Activated naive CD4-positive, alpha-beta T cell treated with anti-CD3 and anti-CD28 coated beads, Interleukin-2, amount 50 U/mL, for 72 hours (primary cell): ENCODE measurements around the gene SULT1C2. TPM values are rescaled to one million over a fixed set of nuclear protein-coding genes. Genes with fewer than 3 reads are reported as not detected.
"Not testable (repeated sequence)": the region's sequence is repeated elsewhere in the genome, so short reads cannot be mapped to it uniquely, and the experiment has no call there.

Experiments
- ATAC-seq, 2 donors: fragments of 150-1000 bp; cut with Tn5 transposase; 2 replicates each; pipeline ENCODE4 v1.10.0; 2021; ENCODE audit warnings: mild to moderate bottlenecking in 2 of 2, moderate library complexity in 2 of 2
- DNase-seq, 2 donors: peaks; one replicate each; pipeline ENCODE4 v3.0.0; 2021 to 2022; ENCODE audit warnings: low spot score in 2 of 2
- H3K27ac Mint-ChIP-seq, 2 donors: one replicate each; pipeline ENCODE4 v1.8.0; 2022; ENCODE audit warnings: mild to moderate bottlenecking in 2 of 2, mixed read lengths in 2 of 2
- H3K36me3 Mint-ChIP-seq, 2 donors: one replicate each; pipeline ENCODE4 v1.8.0; 2022; ENCODE audit warnings: mixed read lengths in 2 of 2
- H3K9me3 Mint-ChIP-seq, 2 donors: one replicate each; pipeline ENCODE4 v1.8.0; 2022; ENCODE audit warnings: mixed read lengths in 2 of 2
- total RNA-seq, 2 donors: library from RNA; stranded (reverse); gene quantifications; one replicate each; pipeline ENCODE4 v1.2.3, GENCODE V29; 2022

Gene SULT1C2
- total RNA-seq, 2 donors from 2014 or later, result not detected

- H3K27ac Mint-ChIP-seq, result no peak overlapping the region
- DNase-seq, result no peak
- no peaks in the 10 kb centered on the region for H3K36me3 Mint-ChIP-seq
- H3K9me3 Mint-ChIP-seq, result no peaks in the 10 kb centered on the region
- ATAC-seq, result no peak
Observed at GRCh38 chr2:108324531-108325255, 36.0 kb downstream of the SULT1C2 start.

GRCh38 chr2:108325756-108326155 is 37.1 kb downstream of the SULT1C2 start:
- no peaks in the 10 kb centered on the region for H3K36me3 Mint-ChIP-seq
- H3K27ac Mint-ChIP-seq, result peak overlapping the region in 1 of 2 donors; percentile 26
- H3K9me3 Mint-ChIP-seq, result peaks cover 0 to 4% of the 10 kb centered on the region in 2 donors
- no peak for DNase-seq
- ATAC-seq, result no peak

GRCh38 chr2:108329771-108330170 is 41.1 kb downstream of the SULT1C2 start:
- Mint-ChIP-seq H3K27ac (no peak overlapping the region), H3K9me3 (peaks cover 0 to 5% of the 10 kb centered on the region in 2 donors), H3K36me3 (no peaks in the 10 kb centered on the region)
- DNase-seq (no peak), ATAC-seq (no peak)

GRCh38 chr2:108330979-108331378 is 42.3 kb downstream of the SULT1C2 start:
- ATAC-seq (no peak), DNase-seq (no peak)
- no peaks in the 10 kb centered on the region for H3K36me3 Mint-ChIP-seq
- H3K27ac Mint-ChIP-seq, result no peak overlapping the region
- H3K9me3 Mint-ChIP-seq, result peaks cover 0 to 5% of the 10 kb centered on the region in 2 donors

- Mint-ChIP-seq H3K9me3 (no peaks in the 10 kb centered on the region), H3K27ac (no peak overlapping the region), H3K36me3 (no peaks in the 10 kb centered on the region)
- no peak for DNase-seq
- ATAC-seq, result no peak
Observed at GRCh38 chr2:108345951-108346350, 57.3 kb downstream of the SULT1C2 start.

GRCh38 chr2:108346827-108347226 is 58.1 kb downstream of the SULT1C2 start:
- Mint-ChIP-seq H3K27ac (no peak overlapping the region), H3K9me3 (no peaks in the 10 kb centered on the region), H3K36me3 (no peaks in the 10 kb centered on the region)
- DNase-seq (no peak), ATAC-seq (no peak)

- Mint-ChIP-seq H3K27ac (no peak overlapping the region), H3K9me3 (no peaks in the 10 kb centered on the region), H3K36me3 (no peaks in the 10 kb centered on the region)
- ATAC-seq (no peak), DNase-seq (no peak)
Observed at GRCh38 chr2:108347786-108348185, 59.1 kb downstream of the SULT1C2 start.

- Mint-ChIP-seq H3K27ac (no peak overlapping the region), H3K36me3 (no peaks in the 10 kb centered on the region), H3K9me3 (no peaks in the 10 kb centered on the region)
- ATAC-seq (no peak), DNase-seq (no peak)
Observed at GRCh38 chr2:108348816-108349570, 60.3 kb downstream of the SULT1C2 start.

- H3K27ac Mint-ChIP-seq, result no peak overlapping the region
- DNase-seq (no peak), ATAC-seq (no peak)
- no peaks in the 10 kb centered on the region for H3K9me3 Mint-ChIP-seq
- H3K36me3 Mint-ChIP-seq, result no peaks in the 10 kb centered on the region
Observed at GRCh38 chr2:108349571-108349928, 60.9 kb downstream of the SULT1C2 start.

GRCh38 chr2:108351889-108352288 is 63.2 kb downstream of the SULT1C2 start:
- Mint-ChIP-seq H3K9me3 (no peaks in the 10 kb centered on the region), H3K27ac (no peak overlapping the region), H3K36me3 (no peaks in the 10 kb centered on the region)
- DNase-seq (no peak), ATAC-seq (no peak)

- DNase-seq (no peak), ATAC-seq (no peak)
- Mint-ChIP-seq H3K36me3 (no peaks in the 10 kb centered on the region), H3K27ac (no peak overlapping the region), H3K9me3 (no peaks in the 10 kb centered on the region)
Observed at GRCh38 chr2:108354136-108354535, 65.4 kb downstream of the SULT1C2 start.

GRCh38 chr2:108355906-108356734 is 67.4 kb downstream of the SULT1C2 start:
- no peak for ATAC-seq
- H3K9me3 Mint-ChIP-seq, result no peaks in the 10 kb centered on the region
- no peaks in the 10 kb centered on the region for H3K36me3 Mint-ChIP-seq
- no peak for DNase-seq
- no peak overlapping the region for H3K27ac Mint-ChIP-seq

GRCh38 chr2:108359336-108359735 is 70.6 kb downstream of the SULT1C2 start:
- not testable (repeated sequence) for H3K9me3 Mint-ChIP-seq, ATAC-seq, DNase-seq, H3K36me3 Mint-ChIP-seq, H3K27ac Mint-ChIP-seq

Other genes starting within 250 kb of the SULT1C2 start
- not detected for gene SULT1C3, start 48.9 kb upstream of the SULT1C2 start, total RNA-seq
- not detected for gene SULT1C4, start 89.1 kb downstream of the SULT1C2 start, total RNA-seq
- 10 to 100 TPM; 43.8 to 48.5 TPM for gene GCC2, start 160.3 kb downstream of the SULT1C2 start, total RNA-seq
- 10 to 100 TPM; 35.6 to 86.5 TPM for gene LIMS1, start 245.6 kb downstream of the SULT1C2 start, total RNA-seq